ENCODE data around the gene MZT2A. TPM values are rescaled to one million over a fixed set of nuclear protein-coding genes. Genes with fewer than 3 reads are reported as not detected.

MZT2A gene
- total RNA-seq (2022; extraction: Qiagen RNA extraction; ENCODE audit: low read depth), result 107 to 208 TPM (median 187 TPM) in 5 replicates

GRCh38 chr2:131492015-131492417 lies at the start of gene MZT2A:
Gene MZT2A, minus strand, starts transcription at chr2:131492397. Its CDS starts 21 bp downstream, at chr2:131492376.

GRCh38 chr2:131527131-131528001 lies 35.2 kb upstream of the MZT2A start, which contains the start of gene CCDC74A:
Gene CCDC74A, plus strand, starts transcription at chr2:131527888. Its CDS starts 83 bp downstream, at chr2:131527971.

GRCh38 chr2:131475831-131476230 lies 16.4 kb downstream of the MZT2A start, which contains the start of gene TUBA3D:
Gene TUBA3D, plus strand, starts transcription at chr2:131476119. Its CDS starts 81 bp downstream, at chr2:131476200.

Other genes starting within 250 kb of the MZT2A start
- 0.01 TPM in 1 of 5 replicates, not detected in the others for gene RAB6D, start 128.2 kb downstream of the MZT2A start, total RNA-seq (2022; extraction: Qiagen RNA extraction; ENCODE audit: low read depth)
- not detected in 5 replicates for gene TUBA3D, start 16.3 kb downstream of the MZT2A start, total RNA-seq (2022; extraction: Qiagen RNA extraction; ENCODE audit: low read depth)
- 11.7 to 18.2 TPM (median 16.0 TPM) in 5 replicates for gene CCDC74A, start 35.5 kb upstream of the MZT2A start, total RNA-seq (2022; extraction: Qiagen RNA extraction; ENCODE audit: low read depth)